ENCODE data around the gene TTC16. TPM values are rescaled to one million over a fixed set of nuclear protein-coding genes. Genes with fewer than 3 reads are reported as not detected.

Gene TTC16
- total RNA-seq, 1 experiment from 2014 or later: not detected

- no peak overlapping the region for H3K56ac ChIP-seq (ENCODE audit: insufficient read length, low read depth, low read length)
- no peaks in the 10 kb centered on the region; a peak in 1 of 5 replicates for H3K9me3 Mint-ChIP-seq
- H3K27me3 ChIP-seq (ENCODE audit: insufficient read depth, low read length): no peaks in the 10 kb centered on the region
- no peak overlapping the region for H3K9ac ChIP-seq (ENCODE audit: extremely low read depth, insufficient read length, low read length)
- no peak overlapping the region for H4K8ac ChIP-seq (replicated peaks; ENCODE audit: insufficient read length, low read depth, low read length)
- no peak overlapping the region for H2BK15ac ChIP-seq (ENCODE audit: low read depth, low read length)
- H3K9me3 ChIP-seq (ENCODE audit: control insufficient read depth, low read depth, low read length): no peaks in the 10 kb centered on the region
- no peaks in the 10 kb centered on the region for H3K79me2 ChIP-seq (ENCODE audit: insufficient read depth, low read length)
- H3K14ac ChIP-seq (ENCODE audit: insufficient read depth, low read length): no peak overlapping the region
- H3K27me3 Mint-ChIP-seq (ENCODE audit: low read depth): no peaks in the 10 kb centered on the region
- WGBS (ENCODE audit: extremely low coverage, insufficient read length, low lambda C conversion rate): no CpG with 5 or more reads among the region's 13 CpGs
- no peak overlapping the region for H4K91ac ChIP-seq (ENCODE audit: insufficient read length, low read depth, low read length)
- H2BK12ac ChIP-seq (ENCODE audit: insufficient read length, low read depth, low read length): no peak overlapping the region
- no peak overlapping the region for H2BK5ac ChIP-seq (ENCODE audit: insufficient read length, low read length)
- no peak overlapping the region for H3K4me3 Mint-ChIP-seq
- H4K20me1 ChIP-seq (ENCODE audit: control insufficient read depth, insufficient read depth, insufficient read length): no peaks in the 10 kb centered on the region
- peaks cover 0 to 12% of the 10 kb centered on the region in 2 experiments; a peak in 3 of 4 replicates for H3K4me1 Mint-ChIP-seq
- H3K79me1 ChIP-seq (ENCODE audit: insufficient read depth, low read depth, low read length, poor library complexity, severe bottlenecking): no peaks in the 10 kb centered on the region
- H3K23me2 ChIP-seq (ENCODE audit: insufficient read length, low read depth, low read length, poor library complexity, severe bottlenecking): no peaks in the 10 kb centered on the region
- H3K36me3 Mint-ChIP-seq (ENCODE audit: insufficient read depth in 1 of 3, low read depth in 3 of 3): no peaks in the 10 kb centered on the region
- H2AK5ac ChIP-seq (ENCODE audit: insufficient read length, low read length): no peak overlapping the region
- H3K27ac ChIP-seq (ENCODE audit: insufficient read length, low read depth, low read length): no peak overlapping the region
- H2BK20ac ChIP-seq (ENCODE audit: low read depth, low read length, poor library complexity, severe bottlenecking): no peak overlapping the region
- H3K27ac Mint-ChIP-seq: no peak overlapping the region
- H2AFZ ChIP-seq (ENCODE audit: low read length): no peak overlapping the region
- no peak overlapping the region for H3K4me2 ChIP-seq (ENCODE audit: insufficient read depth, insufficient read length, low read length)
- no peak overlapping the region for H3K18ac ChIP-seq (ENCODE audit: insufficient read length, low read depth, low read length)
- no peak overlapping the region for H3K4ac ChIP-seq (ENCODE audit: low read depth, low read length)
- no peak overlapping the region for H3T11ph ChIP-seq (ENCODE audit: low read length)
- no peaks in the 10 kb centered on the region; the same call in 1 of the 2 replicates for H3K4me1 ChIP-seq (ENCODE audit: insufficient read depth, low read length)
- H3K23ac ChIP-seq (ENCODE audit: insufficient read length, low read depth, low read length): no peak overlapping the region
- H4K5ac ChIP-seq (ENCODE audit: insufficient read length, low read depth, low read length): no peak overlapping the region
- DNase-seq: no peak
- no peak for TF ChIP-seq CTCF (conservative IDR thresholded peaks at IDR 0.05)
- H2BK120ac ChIP-seq (ENCODE audit: low read depth, low read length, poor library complexity, severe bottlenecking): no peak overlapping the region
These were observed 7.1 kb downstream of the TTC16 start for GRCh38 chr9:127723013-127723412.
